GM12878 (cell line): ENCODE data around the gene LRRK1. TPM values are rescaled to one million over a fixed set of nuclear protein-coding genes. Genes with fewer than 3 reads are reported as not detected.

Experiments used
- ATAC-seq: fragments of 200-7000 bp; cut with Tn5 transposase; 3 replicates; pipeline ENCODE4 v1.9.1; 2020; ENCODE audit warnings: mild to moderate bottlenecking, moderate library complexity
- BruUV-seq: library from RNA; stranded (reverse); fragments of 400-500 nt; replicated peaks from 2 replicates; lab custom pipeline; 2021; lab: Mats Ljungman, UMichigan
- CTCF ChIA-PET: fragments of 300-600 bp; sonication (Branson Sonifier 250); formaldehyde crosslinking; extraction: SDS; loops from one replicate; lab custom pipeline; 2021; ENCODE audit warnings: inconsistent platforms; lab: Yijun Ruan, JAX
- POLR2A ChIA-PET: fragments of 350-600 bp; formaldehyde crosslinking; extraction: SDS; loops from one replicate; lab custom pipeline; 2021; ENCODE audit warnings: inconsistent platforms; lab: Charles Lee
- RAD21 ChIA-PET: fragments of 300-600 bp; sonication (Branson Sonifier 250); formaldehyde crosslinking; loops from one replicate; lab custom pipeline; 2023; ENCODE audit warnings: antibody characterized with exemption; ENCODE audit not compliant: unreplicated experiment; lab: Charles Lee
- SMC1A ChIA-PET: fragments of 300-600 bp; sonication (Branson Sonifier 250); formaldehyde crosslinking; loops from one replicate; lab custom pipeline; 2023; ENCODE audit not compliant: unreplicated experiment, uncharacterized antibody; lab: Charles Lee
- DNase-seq: peaks from one replicate; pipeline ENCODE4 v3.0.0-alpha.2; 2011; ENCODE audit warnings: low read depth, low spot score
- FAIRE-seq: peaks from 3 replicates; lab custom pipeline; 2011; peaks lifted over from hg19 to GRCh38; lab: Jason Lieb, UNC
- H2AFZ ChIP-seq: 2 replicates; pipeline ENCODE4 v1.6.0; 2011; ENCODE audit warnings: low read depth, low read length, control low read depth; ENCODE audit not compliant: control insufficient read depth
- H3K27ac ChIP-seq: 2 replicates; pipeline ENCODE4 v1.5.1; 2011; ENCODE audit warnings: control low read depth; ENCODE audit not compliant: control insufficient read depth, insufficient read depth
- H3K27me3 ChIP-seq, 2 experiments: replicated peaks in 1 of 2; 2 replicates each; pipeline versions ENCODE4 v1.6.0 to v1.6.1; 2011; ENCODE audit warnings: low read length in 1 of 2; ENCODE audit not compliant: control insufficient read depth in 2 of 2, insufficient read depth in 2 of 2
- H3K36me3 ChIP-seq, 2 experiments: 2 replicates each; pipeline ENCODE4 v1.5.1; 2011; ENCODE audit warnings: low read length in 1 of 2; ENCODE audit not compliant: control insufficient read depth in 2 of 2, insufficient read depth in 2 of 2
- H3K4me1 ChIP-seq: 2 replicates; pipeline ENCODE4 v1.6.1; 2011; ENCODE audit warnings: mild to moderate bottlenecking, low read length, moderate library complexity, mixed read lengths; ENCODE audit not compliant: control insufficient read depth, insufficient read depth
- H3K4me2 ChIP-seq: 2 replicates; pipeline ENCODE4 v1.6.0; 2011; ENCODE audit warnings: control low read depth; ENCODE audit not compliant: control insufficient read depth, insufficient read depth
- H3K4me3 ChIP-seq: fragments of 200-600 bp; sonication (generic); 2 replicates; pipeline ENCODE4 v1.5.1; 2016
- H3K79me2 ChIP-seq: 2 replicates; pipeline ENCODE4 v1.6.0; 2011; ENCODE audit warnings: low read length; ENCODE audit not compliant: control insufficient read depth, insufficient read depth
- H3K9ac ChIP-seq: 2 replicates; pipeline ENCODE4 v1.8.0; 2011; ENCODE audit warnings: low read length, control low read depth, mixed read lengths; ENCODE audit not compliant: control insufficient read depth, insufficient read depth
- H3K9me3 ChIP-seq: replicated peaks from 3 replicates; pipeline ENCODE4 v1.5.1; 2011; ENCODE audit warnings: mild to moderate bottlenecking, low read length; ENCODE audit not compliant: control insufficient read depth, insufficient read depth
- H4K20me1 ChIP-seq: 2 replicates; pipeline ENCODE4 v1.6.0; 2011; ENCODE audit not compliant: control insufficient read depth, insufficient read depth
- ASH2L ChIP-seq: fragments of 300-600, 200-600 bp; sonication (generic); IDR thresholded peaks from 2 replicates; pipeline ENCODE4 v1.6.1; 2017; ENCODE audit warnings: low read depth, mild to moderate bottlenecking, borderline replicate concordance
- BCLAF1 ChIP-seq: fragments of 450-650 bp; IDR thresholded peaks from 2 replicates; pipeline ENCODE4 v1.6.1; 2017; ENCODE audit warnings: antibody characterized with exemption, mild to moderate bottlenecking, moderate library complexity
- BHLHE40 ChIP-seq, 2 experiments: fragments of 450-650 bp in 1 of 2; IDR thresholded peaks; 2 replicates each; pipeline ENCODE4 v1.6.1; 2011 to 2017; ENCODE audit warnings: low read depth in 2 of 2, borderline replicate concordance in 1 of 2, improper control_type of control experiment in 1 of 2, low read length in 1 of 2, mild to moderate bottlenecking in 1 of 2
- CBX5 ChIP-seq: sonication (generic); IDR thresholded peaks from 2 replicates; pipeline ENCODE4 v1.6.1; 2016; ENCODE audit warnings: low read depth, moderate library complexity, mild to moderate bottlenecking, inconsistent platforms
- EED ChIP-seq: sonication (generic); IDR thresholded peaks from 2 replicates; pipeline ENCODE4 v1.6.1; 2016; ENCODE audit warnings: antibody characterized with exemption, low read depth
- ELK1 ChIP-seq: IDR thresholded peaks from 2 replicates; pipeline ENCODE4 v1.6.1; 2012; ENCODE audit warnings: low read depth, low read length, improper control_type of control experiment
- FOS ChIP-seq: IDR thresholded peaks from 3 replicates; pipeline ENCODE4 v1.6.1; 2011; ENCODE audit warnings: borderline replicate concordance; ENCODE audit not compliant: insufficient read length; ENCODE audit errors: extremely low read depth
- HDGF ChIP-seq: fragments of 450-650 bp; IDR thresholded peaks from 2 replicates; pipeline ENCODE4 v1.6.1; 2016; ENCODE audit warnings: antibody characterized with exemption
- RUNX3 ChIP-seq: IDR thresholded peaks from 2 replicates; pipeline ENCODE4 v1.6.1; 2012; ENCODE audit warnings: low read length, inconsistent platforms
- STAT1 ChIP-seq: fragments of 450-650 bp; conservative IDR thresholded peaks from 2 replicates; pipeline ENCODE4 v1.6.1; 2014; ENCODE audit warnings: antibody characterized with exemption, mild to moderate bottlenecking
- SUPT20H ChIP-seq: IDR thresholded peaks from 2 replicates; pipeline ENCODE4 v1.6.1; 2011; ENCODE audit warnings: low read depth, mild to moderate bottlenecking, low read length, moderate library complexity, borderline replicate concordance; ENCODE audit not compliant: control insufficient read depth
- YY1 ChIP-seq: IDR thresholded peaks from 2 replicates; pipeline ENCODE4 v1.6.1; 2011; ENCODE audit warnings: low read depth, mild to moderate bottlenecking, low read length
- WGBS: methylation state at CpG from one replicate; pipeline ENCODE4 v1.1.6; 2016; ENCODE audit warnings: low lambda C conversion rate; ENCODE audit not compliant: insufficient replicate concordance, insufficient coverage; ENCODE audit errors: missing lambda C conversion rate; 5-methylcytosine and 5-hydroxymethylcytosine counted together
- in situ Hi-C: fragments of 300-500 bp; cut with MboI; formaldehyde crosslinking; loops from 9 replicates; pipeline ENCODE4 v1.14.3; 2018; ENCODE audit warnings: mixed read lengths
- intact Hi-C: fragments of 100-400 bp; cut with micrococcal nuclease; formaldehyde crosslinking; loops from one replicate; pipeline ENCODE4 v1.14.2; 2022; ENCODE audit not compliant: unreplicated experiment
- polyA plus RNA-seq, 11 experiments: library from polyadenylated mRNA; depleted of rRNA in 4 of 11; unstranded in 6 of 11; stranded (reverse) in 5 of 11; fragments of >200 nt; fragmentation: Nextera tagmentation in 4 of 11; fragmentation: Illumina TruSeq in 1 of 11; extraction: Ambion mirVana in 4 of 11; extraction: Trizol in 1 of 11; gene quantifications; 1 replicate in 1 of 11; 2 replicates in 10 of 11; pipeline versions ENCODE4 v1.2.1 to v1.2.3, GENCODE V29; 2011 to 2016; ENCODE audit warnings: inconsistent platforms in 2 of 11, missing spikeins in 2 of 11, low read depth in 1 of 11
- total RNA-seq, 4 experiments: library from RNA; depleted of rRNA in 3 of 4; stranded (reverse); fragments of >200 nt in 3 of 4; fragmentation: Illumina TruSeq in 1 of 4; extraction: Trizol in 1 of 4; gene quantifications; 2 replicates each; pipeline versions ENCODE4 v1.2.1 to v1.2.3, GENCODE V29; 2013 to 2021
- TF ChIP-seq, protein P1 (sequence below): fragments of 450-650 bp; IDR thresholded peaks from 2 replicates; pipeline ENCODE4 v1.6.1; 2018; ENCODE audit warnings: borderline replicate concordance, mild to moderate bottlenecking; ENCODE audit not compliant: partially characterized antibody
- TF ChIP-seq, protein P2 (sequence below): fragments of 150-350 bp; IDR thresholded peaks from 2 replicates; pipeline ENCODE4 v1.6.1; 2014; ENCODE audit warnings: mild to moderate bottlenecking, low read depth, low read length

The LRRK1 gene
- total and polyA plus RNA-seq, 10 of the 15 experiments (the other 5 are each of a cell fraction or from before 2014, with no cell fraction given), result 2.2 to 58.3 (median 17.9) TPM

DNA sequence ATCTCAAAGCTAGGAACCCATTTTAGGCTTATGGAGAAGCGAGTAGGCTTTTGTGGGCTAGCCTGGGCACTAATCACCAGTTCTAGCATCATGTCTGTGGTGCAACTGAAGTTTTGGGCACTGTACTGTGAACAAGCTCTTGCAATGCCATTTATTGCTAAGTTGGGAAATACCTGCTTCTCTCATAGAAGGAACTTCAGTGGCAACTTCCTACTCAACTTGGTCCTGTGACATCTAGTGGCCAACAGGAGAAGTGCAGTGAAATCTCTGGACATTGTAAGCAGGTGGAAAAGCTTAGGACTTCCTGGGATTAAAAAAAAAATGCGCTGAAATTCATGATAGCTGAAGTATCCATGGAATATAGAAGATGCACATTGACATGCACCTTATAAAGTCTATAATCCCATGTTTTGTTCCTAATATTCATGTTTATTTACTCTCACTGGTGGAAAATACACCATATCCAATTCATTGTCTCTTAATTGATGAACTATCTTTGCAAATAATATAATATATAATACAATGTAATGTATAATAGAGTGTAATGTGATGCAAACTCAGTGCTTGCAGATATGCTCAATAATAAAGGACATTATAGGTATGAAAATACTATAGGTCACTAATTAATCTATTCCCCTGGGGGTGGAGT lies 46.0 kb upstream of the LRRK1 start:
- Histone ChIP-seq H3K79me2 (no peaks in the 10 kb centered on the region), H3K4me2 (no peak overlapping the region), H3K36me3 (no peaks in the 10 kb centered on the region), H3K27ac (no peak overlapping the region), H3K4me1 (no peaks in the 10 kb centered on the region), H3K4me3 (no peak overlapping the region), H4K20me1 (peaks cover 2% of the 10 kb centered on the region; the same call in 1 of the 2 replicates), H3K27me3 (peaks cover 3% of the 10 kb centered on the region in 2 experiments; a peak in 3 of 4 replicates), H3K9ac (no peak overlapping the region), H2AFZ (no peak overlapping the region), H3K9me3 (no peaks in the 10 kb centered on the region; the same call in 2 of the 3 replicates)
- BruUV-seq, result no TSS peak
- intact Hi-C loops, result loop anchor here (1.0 to 5.0 kb wide), 4 partner anchors 20 to 946 kb away; no protein-coding TSS in a partner anchor
- FAIRE-seq (peak; percentile 83), DNase-seq (peak; percentile 39), ATAC-seq (peak; percentile 87)
- RAD21 ChIA-PET, result interaction anchor here (0.7 to 1.8 kb wide), 11 partner anchors 9 to 251 kb away, joined by 3 to 11 read pairs (median 4); partner anchors contain the start of gene LRRK1
- WGBS, result 2% methylated on average over 2 of the region's 2 CpGs
- in situ Hi-C loops, result loop anchor here (5.0 kb wide), 1 partner anchor 246 kb away; no protein-coding TSS in a partner anchor
- SMC1A ChIA-PET, result interaction anchor here (0.8 to 2.5 kb wide), 13 partner anchors 18 to 269 kb away, joined by 3 to 9 read pairs (median 4); partner anchors contain the start of gene LRRK1
- POLR2A ChIA-PET, result no interaction called here
- CTCF ChIA-PET, result interaction anchor here (0.6 to 4.2 kb wide), 31 partner anchors 9 to 523 kb away, joined by 3 to 24 read pairs (median 4); partner anchors contain the start of gene LRRK1
- TF ChIP-seq RUNX3 (0 out of 2 replicates have a peak, but pooled peaks have one; percentile 17), STAT1 (no peak), BCLAF1 (no peak), BHLHE40 (IDR thresholded peaks at IDR 0.05; ENCODE audit: borderline replicate concordance in 1 of 2, low read depth in 2 of 2, low read length in 1 of 2) (no peak), SUPT20H (no peak), ASH2L (no peak), CBX5 (no peak), ELK1 (no peak), FOS (no peak), HDGF (no peak), EED (no peak), YY1 (peak; percentile 63; the same call in 1 of the 2 replicates)
- TF ChIP-seq, protein P1, sequence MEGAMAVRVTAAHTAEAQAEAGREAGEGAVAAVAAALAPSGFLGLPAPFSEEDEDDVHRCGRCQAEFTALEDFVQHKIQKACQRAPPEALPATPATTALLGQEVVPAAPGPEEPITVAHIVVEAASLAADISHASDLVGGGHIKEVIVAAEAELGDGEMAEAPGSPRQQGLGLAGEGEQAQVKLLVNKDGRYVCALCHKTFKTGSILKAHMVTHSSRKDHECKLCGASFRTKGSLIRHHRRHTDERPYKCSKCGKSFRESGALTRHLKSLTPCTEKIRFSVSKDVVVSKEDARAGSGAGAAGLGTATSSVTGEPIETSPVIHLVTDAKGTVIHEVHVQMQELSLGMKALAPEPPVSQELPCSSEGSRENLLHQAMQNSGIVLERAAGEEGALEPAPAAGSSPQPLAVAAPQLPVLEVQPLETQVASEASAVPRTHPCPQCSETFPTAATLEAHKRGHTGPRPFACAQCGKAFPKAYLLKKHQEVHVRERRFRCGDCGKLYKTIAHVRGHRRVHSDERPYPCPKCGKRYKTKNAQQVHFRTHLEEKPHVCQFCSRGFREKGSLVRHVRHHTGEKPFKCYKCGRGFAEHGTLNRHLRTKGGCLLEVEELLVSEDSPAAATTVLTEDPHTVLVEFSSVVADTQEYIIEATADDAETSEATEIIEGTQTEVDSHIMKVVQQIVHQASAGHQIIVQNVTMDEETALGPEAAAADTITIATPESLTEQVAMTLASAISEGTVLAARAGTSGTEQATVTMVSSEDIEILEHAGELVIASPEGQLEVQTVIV, result no peak
- TF ChIP-seq, protein P2, sequence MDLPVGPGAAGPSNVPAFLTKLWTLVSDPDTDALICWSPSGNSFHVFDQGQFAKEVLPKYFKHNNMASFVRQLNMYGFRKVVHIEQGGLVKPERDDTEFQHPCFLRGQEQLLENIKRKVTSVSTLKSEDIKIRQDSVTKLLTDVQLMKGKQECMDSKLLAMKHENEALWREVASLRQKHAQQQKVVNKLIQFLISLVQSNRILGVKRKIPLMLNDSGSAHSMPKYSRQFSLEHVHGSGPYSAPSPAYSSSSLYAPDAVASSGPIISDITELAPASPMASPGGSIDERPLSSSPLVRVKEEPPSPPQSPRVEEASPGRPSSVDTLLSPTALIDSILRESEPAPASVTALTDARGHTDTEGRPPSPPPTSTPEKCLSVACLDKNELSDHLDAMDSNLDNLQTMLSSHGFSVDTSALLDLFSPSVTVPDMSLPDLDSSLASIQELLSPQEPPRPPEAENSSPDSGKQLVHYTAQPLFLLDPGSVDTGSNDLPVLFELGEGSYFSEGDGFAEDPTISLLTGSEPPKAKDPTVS, result no peak
